ENCODE results near the gene C16orf46.

Gene C16orf46

DNA sequence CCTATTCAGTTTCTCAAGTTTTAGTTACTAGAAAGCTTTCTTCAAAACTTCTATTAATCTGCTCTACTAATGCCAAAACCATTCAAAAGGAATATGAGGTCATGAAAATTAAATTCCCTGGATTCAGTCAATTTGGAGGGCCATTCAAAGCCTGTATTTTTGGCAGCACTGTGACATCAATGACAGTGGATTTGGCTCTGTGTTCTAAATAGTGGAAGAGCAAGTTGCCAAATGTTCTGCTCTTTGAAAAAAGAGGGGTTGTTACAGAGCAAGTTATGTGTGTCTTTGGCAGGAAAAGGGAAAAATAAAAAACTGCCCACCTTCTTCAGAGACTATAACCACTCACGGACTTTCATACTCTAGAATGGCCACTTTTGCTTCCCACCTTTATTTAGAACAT is 3.2 kb upstream of the C16orf46 start:
- H3K4me3 ChIP-seq (ENCODE audit: control insufficient read depth, low read depth, low read length): no peak overlapping the region
- TF ChIP-seq CTCF (conservative IDR thresholded peaks at IDR 0.05; ENCODE audit: control insufficient read depth, insufficient read depth, low read depth, low read length): no peak
- DNase-seq (ENCODE audit: low read depth): no peak

GRCh38 chr16:81076566-81077075 is 417 bp downstream of the C16orf46 start:
- TF ChIP-seq CTCF (conservative IDR thresholded peaks at IDR 0.05; ENCODE audit: control insufficient read depth, insufficient read depth, low read depth, low read length): no peak
- H3K4me3 ChIP-seq (ENCODE audit: control insufficient read depth, low read depth, low read length): peak overlapping the region; percentile 82
- DNase-seq (ENCODE audit: low read depth): peak; percentile 74

DNA sequence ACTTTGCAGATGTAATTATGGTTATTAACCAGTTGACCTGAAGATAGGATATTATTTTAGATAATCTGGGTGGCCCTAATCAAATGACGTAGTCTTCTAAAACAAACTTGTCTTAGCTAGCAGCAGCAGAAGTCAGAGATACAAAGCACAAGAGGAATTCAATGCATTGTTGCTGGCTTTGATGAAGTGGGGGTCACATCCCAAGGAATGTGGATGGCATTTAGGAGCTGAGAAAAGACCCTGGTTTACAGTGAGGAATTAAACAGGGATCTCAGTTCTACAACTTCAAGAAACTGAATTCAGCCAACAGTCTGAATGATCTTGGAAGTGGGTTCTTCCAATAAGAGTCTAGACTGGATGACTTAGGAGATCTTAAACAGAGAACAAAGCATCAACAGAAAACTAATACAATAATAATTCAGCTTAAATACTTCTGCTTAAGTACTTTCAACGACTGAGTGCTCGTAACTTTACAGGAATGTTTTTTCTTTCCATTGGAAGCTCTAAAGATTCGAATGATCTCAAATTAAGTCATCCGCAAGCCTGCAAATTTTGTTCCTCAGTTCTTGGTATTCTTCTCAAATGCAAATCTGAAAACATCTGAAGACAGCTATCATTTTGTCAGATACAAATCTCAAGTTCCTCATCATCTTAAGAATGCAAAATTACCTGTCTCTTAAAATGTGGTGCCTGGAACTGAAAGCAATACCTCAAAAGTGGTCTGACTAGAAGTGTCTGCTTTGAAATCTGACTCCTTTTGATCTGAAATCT is 3.3 kb downstream of the C16orf46 start:
- H3K4me3 ChIP-seq (ENCODE audit: control insufficient read depth, low read depth, low read length): no peak overlapping the region
- no peak for DNase-seq (ENCODE audit: low read depth)
- TF ChIP-seq CTCF (conservative IDR thresholded peaks at IDR 0.05; ENCODE audit: control insufficient read depth, insufficient read depth, low read depth, low read length): no peak

- no peak for TF ChIP-seq CTCF (conservative IDR thresholded peaks at IDR 0.05; ENCODE audit: control insufficient read depth, insufficient read depth, low read depth, low read length)
- H3K4me3 ChIP-seq (ENCODE audit: control insufficient read depth, low read depth, low read length): no peak overlapping the region
- peak; percentile 23 for DNase-seq (ENCODE audit: low read depth)
Measured at GRCh38 chr16:81071805-81072204, 5.2 kb downstream of the C16orf46 start.

DNA sequence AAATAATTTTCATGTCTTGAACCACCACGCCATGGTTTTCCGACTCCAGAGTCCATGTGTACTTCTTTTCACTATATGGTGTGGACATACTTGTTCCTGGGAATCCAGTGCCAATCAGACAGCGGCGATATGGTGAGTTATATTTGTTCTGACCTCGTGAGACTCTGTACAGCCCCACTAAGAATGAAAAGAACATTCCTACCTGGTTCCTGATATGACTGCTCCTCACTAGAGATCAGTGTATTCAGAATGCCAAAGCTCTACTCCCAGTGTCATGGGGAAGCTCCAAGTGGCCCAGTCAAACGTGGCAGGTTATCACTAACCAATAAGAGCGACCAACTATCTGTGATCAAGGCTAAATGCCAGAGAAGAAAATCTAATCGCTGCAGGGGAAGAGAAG is 6.1 kb downstream of the C16orf46 start:
- TF ChIP-seq CTCF (conservative IDR thresholded peaks at IDR 0.05; ENCODE audit: control insufficient read depth, insufficient read depth, low read depth, low read length): no peak
- no peak for DNase-seq (ENCODE audit: low read depth)
- H3K4me3 ChIP-seq (ENCODE audit: control insufficient read depth, low read depth, low read length): no peak overlapping the region

- DNase-seq (ENCODE audit: low read depth): no peak
- H3K4me3 ChIP-seq (ENCODE audit: control insufficient read depth, low read depth, low read length): no peak overlapping the region
- TF ChIP-seq CTCF (conservative IDR thresholded peaks at IDR 0.05; ENCODE audit: control insufficient read depth, insufficient read depth, low read depth, low read length): no peak
Measured at GRCh38 chr16:81069063-81069462, 8.0 kb downstream of the C16orf46 start.

All from fibroblast of mammary gland (primary cell).